HG03139 (cell line): ENCODE data around the gene CPXM2.

ENCODE experiments used
- ATAC-seq: cut with Tn5 transposase; IDR thresholded peaks from one replicate; pipeline ENCODE4 v1.9.1; 2021; ENCODE audit not compliant: unreplicated experiment

The CPXM2 gene

GRCh38 chr10:123704076-123704475 lies 187.5 kb downstream of the CPXM2 start:
- no peak for ATAC-seq

- no peak for ATAC-seq
Measured at GRCh38 chr10:123703195-123703790, 188.3 kb downstream of the CPXM2 start.
